GM12872 (cell line): Measurements from ENCODE around the gene PPP1R12B.

Source experiments
- CTCF ChIP-seq: IDR thresholded peaks from 3 replicates; pipeline ENCODE4 v1.5.1; 2011; ENCODE audit warnings: low read depth, mild to moderate bottlenecking, low read length, moderate library complexity; ENCODE audit not compliant: insufficient read depth

Gene PPP1R12B

GRCh38 chr1:202605515-202605914 is 257.0 kb downstream of the PPP1R12B start:
- TF ChIP-seq CTCF, result no peak

- no peak for TF ChIP-seq CTCF
Observed at GRCh38 chr1:202613571-202613970, 265.1 kb downstream of the PPP1R12B start.

GRCh38 chr1:202615501-202616354 is 267.2 kb downstream of the PPP1R12B start:
- no peak for TF ChIP-seq CTCF

GRCh38 chr1:202616355-202616915 is 267.9 kb downstream of the PPP1R12B start:
- no peak for TF ChIP-seq CTCF

GRCh38 chr1:202619505-202619904 is 271.0 kb downstream of the PPP1R12B start:
- TF ChIP-seq CTCF, result no peak

- TF ChIP-seq CTCF, result no peak
Observed at GRCh38 chr1:202621446-202621845, 272.9 kb downstream of the PPP1R12B start.

- TF ChIP-seq CTCF, result no peak
Observed at GRCh38 chr1:202622388-202622787, 273.9 kb downstream of the PPP1R12B start.
